HG02642 (cell line): Measurements from ENCODE around the gene LSG1.
"Not testable (repeated sequence)": the region's sequence is repeated elsewhere in the genome, so short reads cannot be mapped to it uniquely, and the experiment has no call there.

Experiments used
- ATAC-seq: cut with Tn5 transposase; IDR thresholded peaks from one replicate; pipeline ENCODE4 v1.9.1; 2021; ENCODE audit warnings: mild to moderate bottlenecking; ENCODE audit not compliant: unreplicated experiment, poor library complexity

LSG1 gene

DNA sequence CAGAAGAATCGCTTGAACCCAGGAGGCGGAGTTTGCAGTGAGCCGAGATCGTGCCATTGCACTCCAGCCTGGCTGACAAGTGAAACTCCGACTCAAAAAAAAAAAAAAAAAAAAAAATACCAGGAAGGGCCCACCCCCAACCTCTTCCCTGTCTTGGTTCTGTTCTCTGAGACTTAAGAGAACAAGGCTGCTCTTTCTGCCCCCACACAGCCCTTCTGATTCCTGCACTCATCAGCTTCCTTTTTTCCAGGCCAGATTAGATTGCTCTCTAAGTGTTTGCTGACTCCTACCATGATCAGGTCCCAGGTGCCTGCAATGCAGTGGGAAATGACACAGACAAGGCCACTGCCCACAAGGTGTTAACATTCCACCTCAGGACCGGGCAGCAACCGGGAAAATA, 51.8 kb downstream of the LSG1 start:
- ATAC-seq = no peak

DNA sequence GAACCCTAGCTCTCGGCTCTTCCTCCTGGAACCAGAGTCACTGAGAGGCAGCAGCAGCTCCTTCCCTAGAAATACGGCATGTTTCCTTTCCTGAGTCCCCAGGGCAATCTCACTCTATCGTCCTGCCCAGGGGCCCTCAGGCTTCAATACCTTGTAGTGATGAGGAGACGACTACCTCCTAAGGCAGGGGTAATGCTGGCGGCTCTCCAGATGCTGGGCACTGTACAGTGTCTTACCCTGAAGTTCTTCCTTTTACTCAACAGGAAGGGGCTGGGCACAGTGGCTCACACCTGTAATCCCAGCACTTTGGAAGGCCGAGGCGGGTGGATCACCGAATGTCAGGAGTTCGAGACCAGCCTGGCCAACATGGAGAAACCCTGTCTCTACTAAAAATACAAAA, 52.2 kb downstream of the LSG1 start:
- no peak for ATAC-seq

DNA sequence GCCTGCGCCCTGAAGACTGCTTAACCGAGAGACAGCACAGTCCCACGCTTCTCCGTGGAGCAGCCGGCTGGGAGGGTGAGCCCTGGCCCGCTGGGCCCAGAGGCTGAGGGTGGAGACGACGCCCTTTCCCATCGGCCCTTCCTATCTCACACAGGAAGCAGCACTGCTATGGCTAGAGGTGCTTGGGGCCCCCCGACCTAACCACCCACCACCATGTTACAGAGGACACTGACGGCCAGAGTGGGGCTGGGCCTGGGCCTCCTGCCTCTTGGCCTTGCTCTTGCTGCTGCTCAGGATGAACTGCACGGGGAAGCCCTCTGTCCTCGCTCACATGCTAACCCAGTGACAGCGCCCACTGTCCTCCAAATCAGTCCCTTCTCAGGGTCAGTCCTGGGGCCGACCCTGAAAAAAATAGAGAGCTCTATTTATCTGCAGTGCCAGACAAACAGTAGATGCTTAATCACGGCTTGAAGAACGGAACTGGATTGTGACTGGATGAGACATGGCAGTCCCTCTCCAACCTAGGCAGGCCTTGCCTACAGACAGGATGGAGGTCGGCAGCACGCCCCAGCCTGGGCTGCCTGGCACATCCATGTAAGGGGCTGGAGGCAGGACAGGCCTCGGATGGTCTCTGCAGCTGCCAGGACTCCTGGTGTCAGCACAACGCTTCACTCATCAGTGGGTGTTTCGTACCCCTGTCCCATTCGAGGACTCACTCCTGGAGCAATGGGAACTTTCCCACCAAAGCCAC, 53.0 kb downstream of the LSG1 start:
- ATAC-seq = no peak

DNA sequence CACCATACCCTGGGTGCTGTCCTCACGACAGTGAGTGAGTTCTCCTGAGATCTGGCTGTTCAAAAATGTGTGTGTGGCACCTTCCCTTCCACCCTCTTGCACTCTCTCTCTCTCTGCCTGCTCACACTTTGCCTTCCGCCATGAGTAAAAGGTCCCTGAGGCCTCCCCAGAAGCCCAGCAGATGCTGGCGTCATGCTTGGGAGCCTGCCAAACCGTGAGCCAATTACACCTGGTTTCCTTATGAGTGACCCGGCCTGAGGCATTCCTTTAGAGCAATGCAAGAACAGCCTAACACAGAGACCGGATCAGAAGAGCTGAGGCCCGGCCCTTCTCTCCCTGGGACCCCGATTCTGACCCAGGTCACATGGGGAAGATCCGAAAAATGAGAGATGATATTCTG, 54.2 kb downstream of the LSG1 start:
- ATAC-seq = no peak

DNA sequence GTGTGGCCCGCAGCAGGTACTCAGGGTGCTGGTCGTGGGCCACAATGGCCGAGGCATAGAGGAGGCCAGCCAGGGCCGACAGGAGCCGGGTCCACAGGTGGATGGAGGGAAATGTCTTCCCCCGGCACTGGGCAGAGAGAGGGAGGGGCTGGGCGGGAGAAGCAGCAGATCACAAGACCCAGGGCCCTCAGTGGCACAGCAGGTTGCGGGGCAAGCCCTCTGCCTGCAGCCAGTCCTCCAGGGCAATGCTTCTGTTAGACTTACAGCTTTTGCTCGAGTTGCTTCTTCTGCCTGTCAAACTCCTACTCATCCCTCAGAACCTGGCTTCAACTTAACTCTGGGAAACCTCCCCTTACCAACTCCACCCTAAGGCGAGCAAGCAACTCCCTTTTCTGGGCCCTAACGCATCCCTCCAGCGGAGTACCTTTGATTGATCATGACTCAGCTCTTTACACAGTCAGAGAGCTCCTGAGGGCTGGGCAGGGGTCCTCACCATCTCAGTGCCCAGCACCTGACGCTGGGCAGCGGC, 54.8 kb downstream of the LSG1 start:
- ATAC-seq = no peak

DNA sequence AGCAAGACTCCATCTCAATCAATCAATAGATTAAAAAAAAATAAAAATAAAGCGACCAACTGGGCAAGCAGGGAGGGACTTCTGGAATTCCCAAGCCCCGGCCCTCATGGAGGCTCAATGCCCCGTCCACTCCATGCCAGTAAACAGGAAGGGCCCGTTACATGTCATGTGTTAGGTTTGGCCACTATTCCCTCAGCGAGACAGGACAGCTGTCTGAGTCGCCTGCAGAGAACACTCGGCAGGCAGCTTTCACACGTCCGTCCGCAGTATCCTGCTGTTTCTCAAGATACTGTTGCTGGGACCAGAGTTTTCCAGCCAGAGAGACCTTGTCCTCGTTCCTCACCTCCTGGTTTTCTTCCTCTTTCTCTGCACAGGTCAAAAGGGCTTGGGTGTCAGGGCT, 56.8 kb downstream of the LSG1 start:
- no peak for ATAC-seq

DNA sequence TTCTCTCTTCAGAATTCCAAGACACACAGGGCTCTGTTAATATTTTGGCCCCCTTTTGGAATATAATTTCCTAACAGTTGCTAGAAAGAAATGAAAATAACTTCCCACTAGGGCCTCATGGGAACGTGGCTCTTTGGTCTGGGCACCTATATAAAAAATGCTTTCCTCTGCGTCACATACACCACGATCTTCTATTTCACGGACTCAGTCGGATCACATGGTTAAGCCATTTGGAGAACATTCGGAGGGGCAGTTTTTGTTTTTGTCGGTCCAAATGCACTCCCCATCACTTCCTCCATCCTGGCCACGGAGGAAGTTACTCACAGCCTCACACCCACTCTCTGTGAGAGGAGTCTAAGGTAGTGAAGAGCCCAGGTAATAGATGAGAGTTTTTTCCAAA, 59.8 kb downstream of the LSG1 start:
- ATAC-seq = no peak

DNA sequence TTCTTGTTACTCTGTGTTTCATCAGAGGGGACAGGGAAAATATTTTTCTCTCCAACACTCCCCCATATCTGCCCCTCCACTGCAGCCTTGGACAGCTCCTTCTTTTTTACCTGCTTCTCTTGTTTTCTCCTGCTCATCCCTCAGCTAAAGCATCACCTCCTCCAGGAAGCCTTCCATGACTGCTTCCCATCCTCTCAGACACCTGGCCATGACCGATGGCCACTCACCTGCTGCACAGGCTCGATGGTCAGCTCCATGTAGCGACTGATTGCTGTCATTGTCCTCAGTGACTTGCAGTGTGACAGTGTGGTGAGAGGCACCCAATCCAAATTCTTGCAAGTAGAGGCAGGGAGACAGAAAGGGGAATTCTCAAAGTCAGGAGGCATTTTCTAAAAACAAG, 61.3 kb downstream of the LSG1 start:
- ATAC-seq = no peak

DNA sequence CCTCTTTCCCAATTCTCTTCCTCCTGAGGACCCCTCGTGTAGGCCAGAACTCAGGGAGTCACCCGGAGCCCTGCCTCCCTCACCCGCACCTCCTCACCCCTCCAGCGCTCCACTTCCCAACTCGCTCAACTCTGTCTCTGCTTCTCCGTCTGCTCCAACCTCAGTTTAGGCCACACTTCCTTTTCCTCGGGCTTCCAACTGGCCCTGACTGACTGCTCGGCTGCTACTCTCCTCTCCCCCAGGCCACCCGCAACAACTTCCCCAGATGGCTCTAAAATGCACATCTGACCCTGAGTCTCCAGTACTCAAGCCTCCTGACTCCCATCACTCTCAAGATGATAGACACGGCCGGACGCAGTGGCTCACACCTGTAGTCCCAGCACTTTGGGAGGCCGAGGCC, 62.4 kb downstream of the LSG1 start:
- ATAC-seq = no peak

DNA sequence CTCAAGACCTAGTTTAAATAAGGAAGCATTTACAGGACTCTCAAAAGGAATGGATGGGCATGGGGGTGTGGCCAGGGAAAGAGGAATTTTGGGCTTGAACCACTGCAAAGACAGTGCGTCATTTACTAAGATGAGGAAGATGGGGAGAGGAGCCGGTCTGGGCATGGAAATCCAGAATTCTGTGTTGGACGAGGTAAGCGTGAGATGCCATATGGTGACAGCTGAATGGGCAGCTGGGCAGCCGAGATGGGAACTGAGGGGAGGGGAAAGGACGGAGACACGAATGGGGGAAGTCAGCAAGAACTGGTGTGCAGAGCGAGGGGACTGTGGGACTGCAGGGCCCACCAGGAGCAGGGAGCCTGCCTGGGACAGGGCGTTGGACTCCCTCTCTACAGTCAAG, 63.0 kb downstream of the LSG1 start:
- ATAC-seq = no peak

DNA sequence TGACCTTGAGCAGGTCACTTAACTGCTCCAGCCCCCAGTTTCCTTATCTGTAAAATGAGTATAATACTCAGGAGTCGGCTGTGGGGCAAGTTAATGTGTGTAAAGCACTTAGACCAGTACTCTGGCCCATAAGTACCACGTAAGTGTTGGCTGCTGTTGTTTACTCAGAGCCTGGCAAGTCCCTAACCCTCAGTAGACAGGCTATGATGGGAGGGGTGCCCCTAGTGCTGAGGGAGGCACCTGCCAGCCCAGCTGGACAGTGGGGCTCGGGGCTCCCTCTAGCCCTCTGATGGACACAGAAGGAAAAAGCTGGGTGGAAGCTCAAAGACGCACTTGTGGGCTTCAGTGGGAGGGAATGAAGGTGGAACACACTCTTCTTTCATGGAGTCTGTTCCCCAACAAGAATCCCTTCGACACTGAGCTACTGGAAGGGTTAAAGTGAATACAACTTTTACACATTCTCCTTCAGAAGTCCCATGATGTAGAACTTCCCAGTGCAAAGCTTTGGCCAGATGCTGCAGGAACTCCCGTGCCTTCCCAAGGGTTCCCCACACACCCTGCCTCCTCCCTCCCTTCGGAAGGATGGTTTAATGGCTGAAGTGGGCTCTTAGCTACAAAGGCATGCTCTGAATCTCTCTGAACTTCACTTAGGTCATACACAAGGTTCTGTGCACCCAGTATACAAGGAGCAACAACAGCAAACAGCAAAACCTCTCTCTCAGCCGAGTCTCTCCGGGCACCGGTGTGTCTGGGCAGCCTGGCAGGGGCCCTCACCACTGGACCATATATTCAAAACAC, 64.2 kb downstream of the LSG1 start:
- ATAC-seq = no peak

DNA sequence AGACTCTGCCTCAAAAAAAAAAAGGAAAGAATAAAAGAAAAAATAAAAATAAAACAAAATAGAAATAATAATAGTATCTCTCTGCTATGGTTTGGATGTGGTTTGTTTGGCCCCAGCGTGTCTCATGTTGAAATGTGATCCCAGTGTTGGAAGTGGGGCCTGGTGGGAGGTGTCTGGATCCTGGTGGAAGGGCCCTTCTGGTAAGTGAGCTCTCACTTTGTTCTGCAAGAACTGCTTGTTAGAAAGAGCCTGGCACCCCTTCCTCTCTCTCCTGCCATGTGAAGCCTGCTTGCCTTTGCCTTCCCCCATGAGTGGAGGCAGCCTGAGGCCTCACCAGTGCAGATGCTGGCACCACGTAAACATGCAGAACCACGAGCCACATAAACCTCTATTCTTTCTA, 65.0 kb downstream of the LSG1 start:
- ATAC-seq = no peak

DNA sequence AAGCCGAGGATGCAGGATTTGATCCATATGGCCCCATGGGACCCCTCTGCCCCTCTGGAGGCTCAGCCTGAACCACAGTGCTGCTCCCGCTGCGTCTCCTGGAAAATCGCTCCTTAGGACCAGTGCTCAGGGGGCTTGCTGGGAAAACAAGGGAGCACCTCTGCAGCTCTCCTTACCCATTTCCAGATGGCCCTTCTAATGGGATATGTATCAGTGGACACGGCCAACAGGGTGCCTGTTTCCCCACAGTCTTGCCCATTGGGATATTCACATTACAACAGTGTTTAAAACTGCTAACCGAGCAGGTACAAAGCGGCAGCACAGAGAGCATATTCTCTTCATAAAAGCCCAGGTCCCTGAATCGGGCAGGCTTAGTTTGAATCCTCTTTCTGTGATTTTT, 65.8 kb downstream of the LSG1 start:
- no peak for ATAC-seq

DNA sequence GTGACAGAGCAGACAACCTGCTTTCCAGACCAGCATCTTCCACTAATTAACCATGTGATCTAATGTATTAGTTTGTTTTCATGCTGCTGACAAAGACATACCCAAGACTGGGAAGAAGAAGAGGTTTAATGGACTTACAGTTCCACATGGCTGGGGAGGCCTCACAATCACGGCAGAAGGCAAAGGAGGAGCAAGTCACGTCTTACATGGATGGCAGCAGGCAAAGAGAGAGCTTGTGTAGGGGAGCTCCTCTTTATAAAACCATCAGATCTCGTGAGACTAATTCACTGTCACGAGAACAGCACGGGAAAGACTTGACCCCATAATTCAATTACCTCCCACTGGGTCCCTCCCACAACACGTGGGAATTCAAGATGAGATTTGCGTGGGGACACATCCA, 66.7 kb downstream of the LSG1 start:
- not testable (repeated sequence) for ATAC-seq

DNA sequence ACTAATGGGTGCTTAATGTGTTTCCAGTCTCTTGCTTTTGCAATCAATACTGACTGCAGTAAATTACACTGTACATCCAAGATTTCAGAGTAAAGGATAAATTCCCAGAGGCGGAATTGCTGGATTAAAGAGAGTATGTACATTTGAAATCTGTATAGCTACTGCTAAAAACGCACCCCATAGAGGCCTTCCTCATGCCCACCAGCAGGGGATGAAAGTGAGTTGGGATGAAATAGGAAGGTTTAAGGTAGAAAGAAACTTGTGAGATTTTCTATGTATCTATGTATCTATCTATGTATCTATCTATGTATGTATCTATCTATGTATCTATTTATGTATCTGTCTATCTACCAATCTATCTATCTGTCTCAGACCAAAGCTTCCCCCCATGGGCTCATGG, 67.2 kb downstream of the LSG1 start:
- ATAC-seq = no peak

DNA sequence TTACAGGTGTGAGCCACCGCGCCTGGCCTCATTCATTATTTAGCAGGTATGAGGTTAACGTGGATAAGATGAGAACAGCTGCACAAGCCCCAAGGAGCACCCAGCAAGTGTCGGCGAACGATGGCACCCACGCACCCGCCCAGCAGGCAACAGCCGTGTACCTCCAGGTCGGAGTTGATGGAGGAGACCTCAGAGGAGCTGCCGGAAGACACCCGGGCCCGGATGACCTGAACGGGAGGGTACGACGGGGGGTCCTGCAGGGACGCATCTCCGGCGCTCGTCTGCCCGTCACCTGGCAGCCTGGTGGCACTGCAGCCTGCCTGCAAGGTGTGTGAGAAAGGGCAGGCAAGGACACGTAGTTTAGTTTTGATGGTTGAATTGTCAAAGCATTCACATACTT, 67.9 kb downstream of the LSG1 start:
- ATAC-seq = no peak

DNA sequence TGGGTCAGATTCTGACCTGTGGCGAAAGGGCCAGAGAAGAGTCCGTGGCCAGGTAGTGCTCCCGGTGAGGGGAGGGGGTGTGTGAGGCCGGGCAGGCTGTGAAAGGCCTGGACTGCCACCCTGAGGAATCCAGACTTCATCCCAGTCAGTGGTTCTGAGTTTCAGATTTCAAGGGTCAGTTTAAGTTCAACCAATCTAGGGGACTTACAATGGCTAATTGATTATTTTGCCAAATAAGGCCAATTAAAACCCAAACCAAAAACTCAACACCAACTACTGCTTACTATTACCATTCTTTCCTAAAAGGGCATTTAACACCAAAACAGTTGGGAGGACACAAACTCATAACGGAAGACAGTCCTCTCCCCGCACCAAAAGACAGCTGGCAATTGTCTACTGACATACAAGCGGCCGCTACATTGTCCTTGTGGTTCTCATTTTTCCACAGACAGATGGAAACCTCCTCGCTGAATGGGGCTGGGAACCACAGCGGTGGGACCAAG, 69.3 kb downstream of the LSG1 start:
- no peak for ATAC-seq

DNA sequence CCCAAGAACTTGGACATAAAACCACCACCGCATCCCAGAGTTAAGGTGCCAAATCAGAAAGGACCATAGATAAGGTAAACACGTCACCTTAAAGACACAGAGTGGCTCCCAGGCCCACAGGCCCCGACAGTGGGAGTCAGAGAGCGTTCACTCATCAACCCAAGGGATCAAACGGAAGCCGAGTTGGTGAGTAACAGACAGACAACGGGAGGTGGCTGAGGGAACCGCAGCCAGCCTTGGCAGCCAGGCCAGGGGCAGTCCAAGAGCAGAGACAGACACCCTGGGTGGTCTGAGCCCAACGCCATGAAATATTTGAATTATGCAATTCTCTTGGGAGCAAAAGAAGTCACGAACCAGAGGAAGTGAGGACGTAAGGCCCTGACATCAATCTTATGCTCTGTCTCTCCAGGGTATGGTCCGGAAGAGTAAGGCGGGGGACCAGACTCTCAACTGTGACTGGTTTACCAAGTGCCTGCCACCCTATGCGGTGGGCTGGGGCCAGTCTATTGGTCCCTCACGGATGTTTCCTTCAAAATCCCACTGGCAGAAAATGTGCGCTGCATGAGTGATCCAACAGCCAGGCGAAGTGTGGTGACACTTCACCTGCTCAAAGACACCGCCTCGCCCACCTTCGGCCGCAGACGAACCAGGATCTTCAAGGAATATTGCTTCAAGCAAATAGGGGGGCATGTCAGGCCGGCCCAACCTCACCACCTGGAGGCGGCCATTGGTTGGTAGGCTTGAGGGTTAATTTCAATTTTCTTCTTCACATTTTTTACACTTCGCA, 73.0 kb downstream of the LSG1 start:
- no peak for ATAC-seq

DNA sequence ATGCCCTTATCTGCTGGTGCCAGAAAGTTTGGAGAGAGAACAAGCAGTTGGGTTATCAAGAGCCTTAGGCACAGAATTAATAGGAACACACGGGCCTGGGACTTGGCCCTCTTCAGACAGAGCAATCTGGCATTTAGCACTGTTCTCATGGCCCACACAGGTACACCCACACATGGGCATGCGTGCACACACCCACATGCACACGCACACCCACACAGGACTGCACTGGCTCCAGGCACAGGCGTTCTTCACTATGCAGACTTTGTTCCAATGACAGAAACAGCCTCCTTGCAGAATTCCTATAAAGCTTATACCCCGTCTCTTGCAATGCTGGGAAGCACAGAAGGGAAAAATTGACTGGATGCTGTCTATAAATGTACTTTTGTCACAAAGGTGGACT, 75.1 kb downstream of the LSG1 start:
- no peak for ATAC-seq

DNA sequence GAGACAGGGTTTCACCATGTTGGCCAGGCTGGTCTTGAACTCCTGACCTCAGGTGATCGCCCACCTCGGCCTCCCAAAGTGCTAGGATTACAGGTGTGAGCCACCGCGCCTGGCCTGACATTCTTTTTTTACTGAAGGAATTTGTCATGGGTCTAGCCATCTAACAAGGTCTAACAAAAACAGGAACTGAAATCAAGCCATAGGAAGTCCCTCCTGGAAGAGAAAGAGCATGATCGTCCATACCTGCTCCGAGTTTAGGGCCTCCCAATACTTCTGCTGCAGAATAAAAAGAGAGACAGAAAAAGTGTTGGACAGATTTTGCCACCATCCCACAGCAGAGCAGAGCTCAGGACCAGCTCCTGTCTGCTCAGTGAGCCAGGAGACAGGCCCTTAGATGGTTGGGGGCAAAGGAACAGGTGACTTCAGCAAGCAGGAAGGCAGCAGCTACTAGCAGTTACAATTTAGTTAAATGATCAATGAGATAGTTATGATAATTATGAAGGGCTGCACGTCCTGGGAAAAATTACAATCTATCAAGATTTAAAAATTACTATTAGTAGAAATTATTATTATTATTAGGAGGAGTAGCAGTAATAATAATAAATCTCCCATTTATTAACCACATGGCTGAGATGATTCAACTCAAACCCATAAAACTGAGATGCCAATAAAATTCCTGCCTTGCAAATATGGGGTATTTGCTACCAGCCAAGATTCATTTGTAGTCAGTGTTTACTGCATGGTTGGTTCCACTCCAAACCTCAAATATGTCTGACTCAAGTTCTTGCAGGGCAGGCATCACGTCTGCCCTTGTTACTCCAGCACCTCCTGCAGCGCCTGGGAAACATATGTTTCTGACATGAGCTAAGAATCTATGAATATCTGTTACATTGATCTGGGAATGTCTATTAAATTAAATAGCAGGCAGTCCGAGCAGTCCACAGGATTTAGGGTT, 78.9 kb downstream of the LSG1 start:
- no peak for ATAC-seq
